GM18907 (cell line): ENCODE data around the gene GPR162.

ENCODE experiments used
- ATAC-seq: cut with Tn5 transposase; IDR thresholded peaks from one replicate; pipeline ENCODE4 v1.9.1; 2021; ENCODE audit warnings: mild to moderate bottlenecking, moderate library complexity; ENCODE audit not compliant: unreplicated experiment

GPR162 gene, protein sequence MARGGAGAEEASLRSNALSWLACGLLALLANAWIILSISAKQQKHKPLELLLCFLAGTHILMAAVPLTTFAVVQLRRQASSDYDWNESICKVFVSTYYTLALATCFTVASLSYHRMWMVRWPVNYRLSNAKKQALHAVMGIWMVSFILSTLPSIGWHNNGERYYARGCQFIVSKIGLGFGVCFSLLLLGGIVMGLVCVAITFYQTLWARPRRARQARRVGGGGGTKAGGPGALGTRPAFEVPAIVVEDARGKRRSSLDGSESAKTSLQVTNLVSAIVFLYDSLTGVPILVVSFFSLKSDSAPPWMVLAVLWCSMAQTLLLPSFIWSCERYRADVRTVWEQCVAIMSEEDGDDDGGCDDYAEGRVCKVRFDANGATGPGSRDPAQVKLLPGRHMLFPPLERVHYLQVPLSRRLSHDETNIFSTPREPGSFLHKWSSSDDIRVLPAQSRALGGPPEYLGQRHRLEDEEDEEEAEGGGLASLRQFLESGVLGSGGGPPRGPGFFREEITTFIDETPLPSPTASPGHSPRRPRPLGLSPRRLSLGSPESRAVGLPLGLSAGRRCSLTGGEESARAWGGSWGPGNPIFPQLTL

DNA sequence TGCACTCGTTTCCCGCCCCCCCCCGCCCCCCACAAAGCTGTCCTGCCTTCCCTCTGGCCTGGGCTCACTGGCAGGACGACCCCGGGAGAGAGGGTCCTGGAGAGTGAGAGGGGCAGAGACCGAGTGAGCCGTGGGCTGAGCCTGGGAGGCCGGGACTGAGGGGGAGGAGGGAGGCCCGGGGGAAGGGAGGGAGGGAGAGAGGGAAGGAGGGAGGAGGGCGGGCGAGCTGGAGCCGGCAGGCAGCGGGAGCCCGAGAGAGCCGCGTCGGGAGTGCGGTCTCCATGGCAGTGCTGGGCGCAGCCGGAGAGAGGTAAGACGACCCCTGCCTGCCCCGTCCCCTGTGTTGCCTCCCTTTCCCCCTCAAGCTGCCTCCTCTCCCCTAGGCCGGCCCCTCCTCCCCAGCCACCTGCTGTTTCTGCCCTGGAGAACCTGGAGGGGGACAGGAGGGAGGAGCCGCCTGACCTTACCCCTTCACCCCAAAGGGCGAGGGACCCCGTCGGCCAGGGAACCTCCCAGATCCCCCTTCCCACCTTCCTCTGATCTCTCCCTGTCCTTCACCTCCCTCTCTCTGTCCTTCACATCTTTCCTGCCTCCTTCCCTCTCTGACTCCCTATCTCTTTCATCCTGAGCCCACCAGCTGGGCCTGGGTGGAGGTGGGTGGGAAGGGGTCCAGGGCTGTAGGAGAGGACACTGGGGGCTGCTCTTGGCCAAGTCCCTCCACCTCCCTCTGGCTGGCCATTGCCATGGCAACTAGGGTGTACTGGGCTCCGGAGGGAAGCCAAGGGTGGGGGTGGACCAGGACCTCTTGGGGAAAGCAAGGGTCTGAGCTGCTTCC lies at the start of gene GPR162:
Gene GPR162, plus strand, starts transcription at position 231 of the 835 bp plus-strand sequence. CDS start 2,078 bp downstream, outside the sequence.
- ATAC-seq: no peak

DNA sequence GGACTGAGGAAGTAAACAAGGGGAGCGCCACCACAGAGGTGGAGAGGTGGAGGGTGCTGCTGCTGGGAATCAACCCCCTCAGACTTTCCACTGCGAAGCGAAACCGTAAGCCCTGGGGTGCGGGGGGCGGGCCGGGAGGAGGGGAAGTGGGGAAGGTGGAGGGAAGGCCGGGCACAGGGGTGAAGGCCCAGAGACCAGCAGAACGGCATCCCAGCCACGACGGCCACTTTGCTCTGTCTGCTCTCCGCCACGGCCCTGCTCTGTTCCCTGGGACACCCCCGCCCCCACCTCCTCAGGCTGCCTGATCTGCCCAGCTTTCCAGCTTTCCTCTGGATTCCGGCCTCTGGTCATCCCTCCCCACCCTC lies 49.3 kb upstream of the GPR162 start, which contains the start of gene LAG3:
Gene LAG3, plus strand, starts transcription at position 190 of the 365 bp plus-strand sequence. CDS start 333 bp downstream, outside the sequence.
- no peak for ATAC-seq

DNA sequence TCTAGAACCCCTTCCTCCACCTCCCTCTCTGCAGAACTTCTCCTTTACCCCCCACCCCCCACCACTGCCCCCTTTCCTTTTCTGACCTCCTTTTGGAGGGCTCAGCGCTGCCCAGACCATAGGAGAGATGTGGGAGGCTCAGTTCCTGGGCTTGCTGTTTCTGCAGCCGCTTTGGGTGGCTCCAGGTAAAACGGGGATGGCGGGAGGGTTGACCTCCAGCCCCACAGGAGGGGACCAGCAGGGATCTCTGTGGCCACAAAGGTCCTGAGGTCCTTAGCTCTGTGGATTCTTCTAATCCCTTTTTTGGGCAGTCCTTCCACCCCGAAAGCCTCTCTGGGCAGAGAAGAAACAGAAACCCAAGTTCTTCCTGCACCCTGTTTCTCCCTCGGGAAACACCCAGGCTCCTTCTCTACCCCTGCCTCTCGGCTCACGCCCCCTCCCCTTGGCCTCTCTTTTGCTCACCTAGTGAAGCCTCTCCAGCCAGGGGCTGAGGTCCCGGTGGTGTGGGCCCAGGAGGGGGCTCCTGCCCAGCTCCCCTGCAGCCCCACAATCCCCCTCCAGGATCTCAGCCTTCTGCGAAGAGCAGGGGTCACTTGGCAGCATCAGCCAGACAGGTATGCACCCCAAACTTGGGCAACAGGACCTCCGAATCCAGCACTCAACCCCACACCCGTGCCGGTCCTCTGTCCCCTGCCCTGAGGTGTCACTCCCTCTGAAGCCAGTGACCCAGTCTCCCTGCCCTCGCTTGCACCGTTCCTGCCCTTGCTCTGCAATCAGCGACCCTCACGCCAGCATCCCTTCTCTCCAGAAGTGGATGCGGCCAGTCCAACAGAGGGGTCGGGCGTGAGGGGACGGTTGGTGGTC lies 48.7 kb upstream of the GPR162 start:
- no peak for ATAC-seq

DNA sequence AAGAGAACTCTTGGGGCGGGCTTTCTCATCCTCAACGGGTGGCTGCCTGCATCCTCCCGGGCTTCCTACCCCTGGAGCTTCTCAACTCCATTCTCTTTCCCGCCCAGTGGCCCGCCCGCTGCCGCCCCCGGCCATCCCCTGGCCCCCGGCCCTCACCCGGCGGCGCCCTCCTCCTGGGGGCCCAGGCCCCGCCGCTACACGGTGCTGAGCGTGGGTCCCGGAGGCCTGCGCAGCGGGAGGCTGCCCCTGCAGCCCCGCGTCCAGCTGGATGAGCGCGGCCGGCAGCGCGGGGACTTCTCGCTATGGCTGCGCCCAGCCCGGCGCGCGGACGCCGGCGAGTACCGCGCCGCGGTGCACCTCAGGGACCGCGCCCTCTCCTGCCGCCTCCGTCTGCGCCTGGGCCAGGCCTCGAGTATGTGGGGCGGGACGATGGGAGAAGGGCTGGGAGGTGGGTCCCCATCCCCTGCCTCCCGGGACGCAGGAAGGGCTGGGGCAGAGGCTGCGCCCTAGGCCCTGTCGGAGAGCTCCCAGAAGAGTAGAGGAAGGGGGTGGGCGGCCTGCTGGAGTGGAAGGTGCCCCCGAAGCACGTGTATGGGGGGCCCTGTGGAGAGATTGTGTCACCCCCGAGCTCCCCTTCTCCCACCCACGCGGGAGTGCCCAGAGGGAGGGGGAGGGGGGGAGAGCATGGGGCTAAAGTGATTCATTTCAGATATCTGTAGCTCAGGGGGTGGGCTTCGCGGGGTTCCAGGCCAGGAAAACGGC lies 47.9 kb upstream of the GPR162 start:
- no peak for ATAC-seq

DNA sequence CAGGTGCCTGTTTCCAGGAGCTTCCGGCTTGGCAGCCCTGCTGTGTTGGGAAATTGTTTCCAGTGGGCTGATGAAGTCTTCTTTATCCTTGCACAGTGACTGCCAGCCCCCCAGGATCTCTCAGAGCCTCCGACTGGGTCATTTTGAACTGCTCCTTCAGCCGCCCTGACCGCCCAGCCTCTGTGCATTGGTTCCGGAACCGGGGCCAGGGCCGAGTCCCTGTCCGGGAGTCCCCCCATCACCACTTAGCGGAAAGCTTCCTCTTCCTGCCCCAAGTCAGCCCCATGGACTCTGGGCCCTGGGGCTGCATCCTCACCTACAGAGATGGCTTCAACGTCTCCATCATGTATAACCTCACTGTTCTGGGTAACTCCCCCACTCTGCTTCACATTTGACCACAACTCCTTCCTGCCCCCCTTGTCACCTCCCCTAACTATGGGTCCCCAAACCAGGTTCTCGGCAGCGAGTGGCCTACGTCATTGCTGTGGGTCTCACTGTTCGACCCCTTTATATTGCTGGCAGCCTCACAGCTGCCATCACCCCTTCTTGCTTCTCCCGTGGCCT lies 47.0 kb upstream of the GPR162 start:
- ATAC-seq: no peak

DNA sequence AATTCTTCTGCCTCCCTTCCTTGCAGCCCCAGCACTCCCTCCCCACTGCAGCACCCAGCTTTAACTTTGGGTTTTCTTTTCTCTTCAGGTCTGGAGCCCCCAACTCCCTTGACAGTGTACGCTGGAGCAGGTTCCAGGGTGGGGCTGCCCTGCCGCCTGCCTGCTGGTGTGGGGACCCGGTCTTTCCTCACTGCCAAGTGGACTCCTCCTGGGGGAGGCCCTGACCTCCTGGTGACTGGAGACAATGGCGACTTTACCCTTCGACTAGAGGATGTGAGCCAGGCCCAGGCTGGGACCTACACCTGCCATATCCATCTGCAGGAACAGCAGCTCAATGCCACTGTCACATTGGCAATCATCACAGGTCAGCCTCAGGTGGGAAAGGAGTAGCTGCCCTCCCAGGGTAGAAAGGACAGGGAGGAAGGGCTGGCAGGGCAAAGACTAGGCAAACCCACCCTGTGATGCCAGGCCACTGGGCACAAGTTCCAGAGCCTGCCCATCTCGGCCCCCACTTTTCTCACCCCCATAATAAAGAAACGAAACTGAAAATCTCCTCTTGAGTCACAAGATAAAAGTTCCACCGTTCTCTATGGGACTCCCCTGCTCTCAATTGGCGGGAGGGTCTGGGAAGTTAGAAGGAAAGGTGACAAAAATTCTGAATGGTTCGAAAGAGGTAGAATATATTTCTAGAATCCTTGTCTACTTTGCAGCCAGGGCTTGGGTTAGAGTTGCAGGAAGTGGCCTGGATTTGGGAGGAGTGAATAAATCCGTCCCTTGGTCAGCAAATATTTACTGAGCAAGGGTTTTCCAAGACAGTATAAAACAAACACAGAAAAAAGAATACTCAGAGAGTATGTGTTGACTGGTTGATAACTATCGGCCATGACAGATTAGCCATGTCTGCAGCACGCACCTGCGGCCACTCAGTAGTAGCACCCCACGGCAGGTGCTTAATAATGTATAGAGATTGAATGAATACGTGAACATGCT lies 46.1 kb upstream of the GPR162 start:
- no peak for ATAC-seq

DNA sequence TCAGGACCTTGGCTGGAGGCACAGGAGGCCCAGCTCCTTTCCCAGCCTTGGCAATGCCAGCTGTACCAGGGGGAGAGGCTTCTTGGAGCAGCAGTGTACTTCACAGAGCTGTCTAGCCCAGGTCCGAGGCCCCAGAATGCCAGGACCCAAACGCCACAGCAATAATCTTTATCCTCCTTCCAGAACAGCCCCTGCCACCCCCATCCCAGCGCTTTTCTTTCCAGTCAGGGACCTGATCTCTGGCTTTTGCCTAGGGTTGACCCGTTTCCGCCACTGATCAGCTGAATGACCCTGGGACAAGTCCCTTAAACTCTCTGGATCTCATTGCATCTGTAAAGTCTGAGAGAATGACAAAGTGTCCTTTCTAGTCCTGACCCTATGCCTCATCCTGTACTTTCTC lies 44.2 kb upstream of the GPR162 start:
- no peak for ATAC-seq

DNA sequence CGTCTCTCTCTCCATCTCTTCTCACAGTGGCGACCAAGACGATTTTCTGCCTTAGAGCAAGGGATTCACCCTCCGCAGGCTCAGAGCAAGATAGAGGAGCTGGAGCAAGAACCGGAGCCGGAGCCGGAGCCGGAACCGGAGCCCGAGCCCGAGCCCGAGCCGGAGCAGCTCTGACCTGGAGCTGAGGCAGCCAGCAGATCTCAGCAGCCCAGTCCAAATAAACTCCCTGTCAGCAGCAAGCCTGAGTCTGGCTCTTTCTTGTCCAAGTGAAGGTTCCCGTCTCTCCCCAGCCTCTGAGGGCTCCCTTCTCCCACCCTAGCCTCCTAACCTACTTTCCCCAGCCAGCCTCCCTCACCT lies 43.4 kb upstream of the GPR162 start:
- no peak for ATAC-seq

DNA sequence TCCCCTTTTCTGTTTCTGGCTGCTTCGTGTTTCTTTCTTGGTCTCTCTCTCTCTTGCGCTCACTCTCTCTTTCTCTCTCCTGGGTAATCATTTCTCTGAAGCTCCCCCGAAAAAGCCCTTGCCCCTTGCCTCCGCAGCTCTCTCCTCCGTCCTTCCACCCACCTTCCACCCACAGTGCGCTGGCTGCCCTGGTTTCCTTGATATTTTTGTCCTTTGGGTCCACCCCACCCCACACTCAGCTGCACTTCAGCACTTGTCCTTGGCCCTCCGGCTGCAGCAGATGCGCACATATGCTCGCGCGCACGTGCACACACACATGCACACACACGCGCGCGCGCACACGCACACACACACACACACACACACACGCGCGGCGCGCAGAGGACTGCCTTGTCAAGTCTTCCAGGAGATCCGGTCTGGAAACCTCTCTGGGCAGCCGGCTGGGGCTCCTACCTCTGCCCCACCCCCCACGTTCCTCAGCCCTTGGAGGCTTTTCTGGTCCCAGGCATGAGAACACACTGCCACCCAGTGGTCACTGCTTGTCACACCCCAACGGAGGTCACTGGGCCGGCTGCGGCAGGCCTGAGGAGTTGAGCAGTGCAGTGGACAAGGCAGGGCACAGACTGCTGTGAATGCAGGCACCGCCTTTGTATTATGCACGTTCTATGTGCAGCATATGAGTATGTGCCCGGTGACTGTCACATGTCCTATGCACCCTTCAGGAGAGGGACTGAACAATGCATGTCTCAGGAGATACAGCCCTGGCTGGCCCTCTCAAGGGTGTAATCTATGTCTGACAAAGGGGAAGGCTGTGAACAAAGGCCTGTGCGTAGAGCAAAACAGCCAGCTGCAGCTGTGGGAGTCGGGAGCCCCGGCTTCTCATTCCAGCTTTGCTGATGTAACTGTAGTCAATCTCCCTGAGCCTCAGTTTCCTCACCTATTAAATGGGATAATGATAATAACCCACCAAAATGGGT lies 42.8 kb upstream of the GPR162 start:
- ATAC-seq: peak; percentile 71

DNA sequence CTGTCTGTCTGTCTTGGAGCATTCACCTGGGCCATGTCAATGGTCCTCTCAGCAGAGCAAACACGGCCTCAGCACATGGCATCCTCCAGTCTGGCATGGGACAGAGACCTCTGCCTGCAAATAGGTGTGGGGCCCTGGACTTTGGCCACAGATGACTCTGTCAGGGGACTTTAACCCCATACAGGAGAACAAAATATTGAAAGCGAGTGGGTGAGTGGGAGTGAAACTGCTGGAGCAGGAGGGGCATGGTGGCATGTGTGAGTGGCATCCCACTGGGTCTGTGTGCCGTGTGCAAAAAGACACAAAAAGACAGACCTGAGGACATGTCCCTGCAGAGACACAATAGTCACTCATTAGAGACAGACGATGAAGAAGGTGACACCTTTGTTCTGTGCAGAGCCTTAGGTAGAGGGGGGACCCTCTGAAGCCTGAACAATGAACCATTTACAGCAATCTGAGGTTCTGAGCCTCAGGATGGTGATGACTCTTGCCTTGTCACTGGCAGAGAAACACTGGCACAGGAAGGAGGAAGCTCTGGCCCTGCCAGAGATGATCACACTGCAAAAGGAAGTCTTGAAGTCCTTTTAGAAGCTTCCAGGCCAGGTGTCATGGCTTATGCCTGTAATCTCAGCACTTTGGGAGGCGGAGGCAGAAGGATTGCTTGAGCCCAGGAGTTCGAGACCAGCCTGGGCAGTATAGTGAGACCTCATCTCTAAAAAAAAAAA lies 41.8 kb upstream of the GPR162 start:
- ATAC-seq: no peak

DNA sequence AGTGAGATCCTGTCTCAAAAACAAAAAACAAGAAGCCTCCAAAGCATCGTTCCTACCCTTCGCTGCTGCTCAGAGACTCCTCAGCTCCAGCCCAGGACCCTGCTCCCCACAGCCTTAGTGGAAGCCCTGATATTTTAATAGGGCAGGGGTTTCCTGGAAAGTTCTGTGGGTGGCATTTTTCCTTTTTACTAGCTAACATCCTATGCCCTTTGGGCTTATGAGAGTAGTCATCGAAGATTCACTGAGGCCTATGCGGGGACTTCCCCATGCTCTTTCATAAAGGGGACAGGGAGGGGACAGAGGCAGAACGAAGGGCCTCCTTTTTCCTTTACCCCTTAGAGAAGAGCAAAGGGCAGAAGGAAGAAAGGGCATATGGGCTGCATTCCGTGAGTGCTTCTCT lies 41.0 kb upstream of the GPR162 start:
- no peak for ATAC-seq

DNA sequence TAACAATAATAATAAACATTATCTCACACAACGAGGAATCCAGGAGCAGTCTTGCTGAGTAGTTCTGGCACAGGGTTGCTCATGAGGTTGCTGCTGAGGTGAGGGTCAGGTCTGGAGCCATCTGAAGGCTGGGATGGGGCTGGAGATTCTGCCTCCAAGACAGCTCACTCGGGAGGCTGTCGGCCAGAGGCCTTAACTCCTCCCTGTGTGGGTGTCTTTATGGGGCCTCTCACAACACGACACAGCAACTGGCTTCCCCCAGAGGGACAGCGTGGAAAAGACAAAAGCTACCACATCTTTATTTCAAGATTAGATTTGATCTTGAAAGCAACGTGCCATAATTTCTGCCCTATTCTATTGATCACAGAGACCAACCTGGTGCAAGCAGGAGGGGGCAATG lies 39.5 kb upstream of the GPR162 start:
- ATAC-seq: no peak

DNA sequence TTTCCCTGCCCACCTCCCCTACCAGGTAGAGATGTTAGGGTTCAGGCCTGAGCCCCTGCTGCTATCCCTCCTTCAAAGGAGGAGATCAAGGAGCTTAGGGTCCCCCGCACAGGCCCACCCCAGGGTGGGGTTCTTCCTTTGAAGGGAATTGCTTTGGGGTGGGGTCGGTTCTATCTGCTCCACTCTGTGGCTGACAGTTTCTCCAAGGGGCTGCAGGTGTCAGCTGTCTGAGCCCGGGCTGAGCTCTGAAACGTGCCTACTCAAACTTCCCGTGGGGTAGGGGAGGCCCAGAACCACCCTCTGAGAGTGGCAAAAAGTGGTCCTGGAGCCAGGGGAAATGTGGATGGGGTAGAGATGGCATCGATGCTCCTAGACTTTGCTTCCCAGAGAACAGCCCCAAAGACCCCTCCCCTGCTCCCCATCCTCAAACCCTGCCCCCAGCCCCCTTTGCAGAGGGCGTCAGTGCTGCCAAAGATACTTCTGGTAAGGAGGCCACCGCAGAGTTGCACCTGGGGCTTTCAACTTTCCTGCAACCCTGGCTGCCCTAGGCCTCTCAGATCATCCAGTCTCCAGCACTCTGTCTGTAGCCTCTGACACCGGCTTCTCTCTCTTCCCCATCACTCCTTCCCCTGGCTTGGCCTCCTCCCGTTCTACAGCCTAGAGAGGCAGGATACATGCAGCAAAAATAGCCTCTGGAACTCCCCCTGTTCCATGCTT lies 38.6 kb upstream of the GPR162 start:
- no peak for ATAC-seq

DNA sequence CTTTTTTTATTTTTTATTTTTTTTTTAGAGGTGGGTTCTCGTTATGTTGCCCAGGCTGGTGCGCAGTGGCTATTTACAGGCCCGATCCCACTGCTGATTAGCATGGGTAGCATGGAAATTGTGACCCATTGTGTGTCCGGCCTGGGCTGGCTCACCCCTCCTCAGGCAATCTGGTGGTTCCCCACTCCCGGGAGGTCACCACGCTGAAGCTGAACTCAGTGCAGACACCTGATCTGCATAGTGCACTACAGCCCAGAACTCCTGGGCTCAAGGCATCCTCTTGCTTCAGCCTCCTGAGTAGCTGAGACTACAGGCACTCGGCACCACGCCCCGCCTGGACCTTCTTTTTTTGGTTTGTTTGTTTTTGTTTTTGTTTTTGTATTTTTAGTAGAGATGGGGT lies 37.8 kb upstream of the GPR162 start:
- ATAC-seq: no peak

DNA sequence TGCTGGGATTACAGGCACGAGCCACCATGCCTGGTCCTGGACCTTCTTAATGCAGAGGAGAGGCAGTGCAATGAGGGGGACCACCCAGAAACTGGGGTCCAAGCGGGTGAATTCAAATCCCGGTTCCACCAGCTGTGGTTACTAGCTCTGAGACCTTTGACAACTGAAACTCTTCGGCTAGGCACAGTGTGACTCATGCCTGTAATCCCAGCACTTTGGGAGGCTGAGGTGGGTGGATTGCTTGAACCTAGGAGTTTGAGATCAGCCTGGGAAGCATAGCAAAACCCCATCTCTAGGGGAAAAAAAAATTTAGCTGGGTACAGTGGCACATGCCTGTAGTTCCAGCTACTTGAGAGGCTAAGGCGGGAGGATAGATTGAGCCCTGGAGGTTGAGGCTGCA lies 37.3 kb upstream of the GPR162 start:
- no peak for ATAC-seq

DNA sequence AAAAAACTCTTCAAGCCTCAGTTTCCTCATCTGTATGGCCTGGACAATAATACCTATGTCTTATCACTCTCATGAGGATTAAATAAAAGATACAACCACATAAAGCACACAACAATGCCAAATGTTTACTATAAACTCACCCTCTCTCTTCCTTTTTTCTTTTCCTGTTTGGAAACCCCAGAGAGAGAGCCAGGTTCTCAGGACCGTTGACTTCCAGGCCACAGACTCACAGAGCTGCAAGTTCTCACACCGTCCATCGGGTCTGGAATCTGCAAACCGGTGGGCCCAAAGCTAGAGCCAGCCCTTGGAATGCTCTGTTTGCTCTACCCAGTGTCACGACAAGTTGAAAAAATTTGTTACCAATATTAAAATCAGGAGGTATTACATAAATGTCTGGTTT lies 36.9 kb upstream of the GPR162 start:
- no peak for ATAC-seq
